ENCODE results near the gene KIF17. TPM values are rescaled to one million over a fixed set of nuclear protein-coding genes. Genes with fewer than 3 reads are reported as not detected.

KIF17 gene
- total RNA-seq = 0.35 and 0.60 TPM in 2 replicates

DNA sequence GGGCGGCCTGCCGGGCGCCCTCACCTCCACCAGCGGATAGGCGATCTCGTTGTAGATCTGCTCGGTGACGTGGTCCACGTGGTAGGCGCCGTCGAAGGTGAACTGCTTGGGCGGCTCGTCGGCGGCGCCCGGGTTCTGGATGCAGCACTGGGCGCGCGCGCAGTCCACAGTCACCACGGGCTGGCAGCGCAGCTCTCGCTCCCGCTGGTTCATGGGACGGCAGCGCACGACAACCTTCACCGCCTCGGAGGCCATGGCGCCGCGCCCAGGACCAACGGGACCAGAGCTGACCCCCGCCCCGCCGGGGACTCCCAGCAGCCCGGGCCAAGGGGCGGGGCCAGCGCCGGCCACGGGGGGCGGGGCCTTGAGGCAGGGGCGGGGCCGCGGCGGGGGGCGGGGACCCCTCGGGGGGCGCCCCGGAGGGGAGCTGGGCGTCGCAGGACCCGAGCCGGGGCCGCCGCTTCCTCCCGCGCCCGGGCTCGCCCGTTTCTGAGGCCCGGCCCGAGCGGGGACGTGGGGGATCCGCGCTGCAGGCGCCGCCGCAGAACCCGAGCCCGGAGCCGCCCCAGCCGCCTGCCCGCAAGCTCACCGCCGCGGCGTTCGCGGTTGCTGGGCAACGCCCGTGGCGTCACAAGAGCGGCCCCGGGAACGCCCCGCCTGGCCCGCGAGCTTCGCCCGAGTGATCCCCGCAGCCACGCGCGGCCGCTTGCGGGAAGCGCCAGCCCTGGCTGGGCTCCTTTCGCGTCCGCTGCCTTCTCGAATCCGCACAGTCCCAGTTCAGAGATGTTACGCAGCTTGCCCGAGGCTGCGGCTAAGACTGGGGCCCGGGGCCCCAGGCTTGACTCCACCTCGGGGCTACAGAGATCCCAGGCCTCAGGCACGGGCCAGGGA, at the start of gene KIF17:
Gene KIF17 (minus strand): TSS at position 556 of the 891 bp plus-strand sequence. CDS start 301 bp downstream, at position 255.

DNA sequence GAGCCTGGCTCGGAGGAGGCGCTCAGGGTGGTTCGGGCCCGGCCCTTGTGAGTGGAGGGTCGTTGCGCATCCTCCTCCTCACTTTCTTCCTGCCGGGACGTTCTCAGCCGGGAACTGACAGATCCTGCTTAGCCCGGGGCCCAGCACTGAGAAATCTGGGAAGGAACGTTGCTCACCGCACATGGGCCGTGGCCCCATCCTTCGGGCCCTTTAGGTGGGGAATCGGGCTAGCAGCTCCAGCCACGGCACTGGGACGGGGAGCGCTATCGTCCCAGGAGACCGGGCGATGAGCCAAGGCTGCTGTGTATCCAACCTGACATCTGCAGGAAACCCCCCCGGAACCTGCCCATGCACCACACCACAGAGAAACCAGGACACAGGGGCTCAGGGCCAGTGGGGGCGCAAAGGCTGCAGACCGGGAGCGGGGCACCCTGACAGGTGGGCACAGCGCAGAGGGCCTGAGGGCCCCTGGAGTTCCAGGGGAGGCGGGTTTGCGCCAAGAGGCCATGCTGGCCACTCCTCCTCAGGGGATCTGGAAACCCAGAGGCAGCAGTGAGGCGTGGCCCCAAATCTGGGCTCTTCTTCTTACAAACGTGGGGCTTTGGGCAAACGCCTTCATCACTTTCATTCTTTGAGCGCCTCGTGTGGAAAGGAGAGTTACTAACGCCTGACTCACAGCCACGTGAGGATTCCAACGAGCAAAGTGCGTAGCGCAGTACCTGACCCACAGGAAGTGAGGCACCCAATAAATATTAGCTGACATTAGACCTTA, 15.0 kb upstream of the KIF17 start, which contains the start of gene SH2D5:
Gene SH2D5 (minus strand): TSS at position 116 of the 772 bp plus-strand sequence. CDS start 4,659 bp downstream, outside the sequence.

DNA sequence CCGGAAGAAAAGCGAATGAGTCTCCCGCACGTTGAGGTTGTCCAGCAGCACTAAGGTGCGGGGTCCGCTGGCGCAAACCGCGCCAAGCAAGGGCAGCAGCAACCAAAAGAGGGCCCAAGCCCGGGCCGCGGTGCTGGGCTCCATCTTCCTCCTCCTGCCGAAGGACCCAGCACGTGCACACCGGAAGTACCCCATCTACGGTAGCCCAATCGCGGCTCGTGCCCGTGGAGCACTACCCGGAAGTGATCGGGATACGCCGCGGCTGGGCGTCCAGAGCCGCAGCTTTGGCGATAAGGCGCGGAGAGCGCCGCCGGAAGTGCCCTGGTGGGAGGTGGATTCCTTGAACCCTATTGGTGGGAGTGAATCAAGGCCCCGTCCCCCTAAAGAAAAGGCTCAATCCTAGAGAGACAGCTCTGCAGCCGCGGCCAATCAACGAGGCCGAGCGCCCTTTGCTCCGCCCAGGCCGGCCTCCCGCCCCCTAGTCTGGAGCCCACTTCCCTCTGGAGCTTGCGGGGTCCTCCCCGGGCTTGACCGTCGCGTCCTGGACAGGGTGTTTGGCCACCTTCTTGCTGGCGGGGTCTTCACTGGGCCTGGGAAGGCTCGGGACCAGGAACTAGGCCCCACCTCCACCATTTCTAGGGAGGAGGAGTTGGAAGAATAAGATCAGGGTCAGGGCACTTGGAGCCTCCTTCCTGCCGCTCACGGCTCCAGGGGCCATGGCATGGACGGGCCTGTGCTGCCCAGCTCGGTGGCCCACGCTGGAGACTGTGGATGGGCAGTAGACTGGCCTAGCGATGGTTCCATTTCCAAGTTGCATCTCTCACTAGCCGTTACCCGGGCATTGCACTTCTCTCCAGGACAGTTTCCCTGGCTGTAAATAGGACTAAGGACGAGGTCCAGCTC, 56.3 kb downstream of the KIF17 start, which contains the start of gene DDOST:
Gene DDOST (minus strand): TSS at position 163 of the 903 bp plus-strand sequence. CDS start 19 bp downstream, at position 144.

DNA sequence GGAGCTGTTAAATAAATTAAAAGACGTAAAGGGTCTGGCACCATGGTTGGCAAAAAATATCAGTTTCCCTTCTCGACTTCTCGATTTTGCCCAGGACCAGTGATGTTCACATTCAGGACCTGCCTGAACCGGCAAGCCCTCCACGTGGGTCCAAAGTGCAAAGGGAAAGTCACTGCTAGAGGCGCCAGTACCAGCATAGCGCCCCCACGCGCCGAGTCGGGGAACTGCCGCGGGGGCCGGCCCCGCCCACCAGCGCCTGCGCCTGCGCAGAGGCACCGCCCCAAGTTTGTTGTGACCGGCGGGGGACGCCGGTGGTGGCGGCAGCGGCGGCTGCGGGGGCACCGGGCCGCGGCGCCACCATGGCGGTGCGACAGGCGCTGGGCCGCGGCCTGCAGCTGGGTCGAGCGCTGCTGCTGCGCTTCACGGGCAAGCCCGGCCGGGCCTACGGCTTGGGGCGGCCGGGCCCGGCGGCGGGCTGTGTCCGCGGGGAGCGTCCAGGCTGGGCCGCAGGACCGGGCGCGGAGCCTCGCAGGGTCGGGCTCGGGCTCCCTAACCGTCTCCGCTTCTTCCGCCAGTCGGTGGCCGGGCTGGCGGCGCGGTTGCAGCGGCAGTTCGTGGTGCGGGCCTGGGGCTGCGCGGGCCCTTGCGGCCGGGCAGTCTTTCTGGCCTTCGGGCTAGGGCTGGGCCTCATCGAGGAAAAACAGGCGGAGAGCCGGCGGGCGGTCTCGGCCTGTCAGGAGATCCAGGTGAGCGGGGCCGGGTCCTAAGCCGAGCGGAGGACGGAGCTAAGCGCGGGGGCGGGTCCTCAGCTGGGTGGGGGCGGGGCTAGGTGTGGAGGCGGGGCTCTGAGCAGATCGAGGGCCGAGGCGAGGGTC, 84.4 kb downstream of the KIF17 start, which contains the start of gene PINK1:
Gene PINK1 (plus strand): TSS at position 269 of the 875 bp plus-strand sequence. CDS start 91 bp downstream, at position 360.

Other genes starting within 250 kb of the KIF17 start
- gene CAMK2N1, start 231.8 kb downstream of the KIF17 start, total RNA-seq = 5.1 and 6.9 TPM in 2 replicates
- 23.1 and 33.5 TPM in 2 replicates for gene MUL1, start 209.9 kb downstream of the KIF17 start, total RNA-seq
- gene FAM43B, start 165.4 kb downstream of the KIF17 start, total RNA-seq = 0.12 and 0.77 TPM in 2 replicates
- 1.5 and 2.2 TPM in 2 replicates for gene CDA, start 128.9 kb downstream of the KIF17 start, total RNA-seq
- gene PINK1, start 84.5 kb downstream of the KIF17 start, total RNA-seq = 67.8 and 68.7 TPM in 2 replicates
- 275 and 357 TPM in 2 replicates for gene DDOST, start 56.6 kb downstream of the KIF17 start, total RNA-seq
- gene SH2D5, start 14.7 kb upstream of the KIF17 start, total RNA-seq = 0.26 and 0.58 TPM in 2 replicates
- 107 and 115 TPM in 2 replicates for gene HP1BP3, start 69.3 kb upstream of the KIF17 start, total RNA-seq

Measured in pericardium fibroblast (primary cell).